HepG2 (cell line): ENCODE measurements around the gene FAM53C.

ENCODE experiments used
- BRCA1 ChIP-seq: sonication (generic); formaldehyde crosslinking; IDR thresholded peaks from 2 replicates; pipeline ENCODE4 v1.4.0; 2020; ENCODE audit warnings: missing genetic modification reagents
- CTCF ChIP-seq: sonication (generic); formaldehyde crosslinking; IDR thresholded peaks from 2 replicates; pipeline ENCODE4 v1.5.0; 2020; ENCODE audit warnings: mild to moderate bottlenecking, missing genetic modification reagents, moderate library complexity
- EHMT2 ChIP-seq: fragments of 200-600 bp; sonication (generic); IDR thresholded peaks from 2 replicates; pipeline ENCODE4 v1.7.0; 2017; ENCODE audit warnings: antibody characterized with exemption, low read depth, low read length, borderline replicate concordance
- ELF1 ChIP-seq: sonication (generic); formaldehyde crosslinking; IDR thresholded peaks from 2 replicates; pipeline ENCODE4 v1.4.0; 2020; ENCODE audit warnings: missing genetic modification reagents
- JUNB ChIP-seq: sonication (generic); formaldehyde crosslinking; IDR thresholded peaks from 2 replicates; pipeline ENCODE4 v1.8.0; 2022; ENCODE audit warnings: missing genetic modification reagents, mild to moderate bottlenecking, borderline replicate concordance
- POLR2A ChIP-seq, 2 experiments: IDR thresholded peaks; 2 replicates each; pipeline ENCODE4 v1.6.1; 2011; ENCODE audit warnings: low read depth in 2 of 2, low read length in 2 of 2, mild to moderate bottlenecking in 1 of 2, moderate library complexity in 1 of 2; ENCODE audit not compliant: insufficient read depth in 1 of 2
- RFX5 ChIP-seq: IDR thresholded peaks from 2 replicates; pipeline ENCODE4 v1.6.1; 2011; ENCODE audit warnings: low read depth, low read length, improper control_type of control experiment
- SMC3 ChIP-seq: IDR thresholded peaks from 2 replicates; pipeline ENCODE4 v1.6.1; 2011; ENCODE audit warnings: low read length, improper control_type of control experiment
- ZNF335 ChIP-seq: sonication (generic); formaldehyde crosslinking; IDR thresholded peaks from 2 replicates; pipeline ENCODE4 v1.4.0; 2020; ENCODE audit warnings: missing genetic modification reagents
- ZNF609 ChIP-seq: sonication (generic); formaldehyde crosslinking; IDR thresholded peaks from 2 replicates; pipeline ENCODE4 v1.4.0; 2020; ENCODE audit warnings: mild to moderate bottlenecking, missing genetic modification reagents, borderline replicate concordance
- ZNF670 ChIP-seq: sonication (generic); formaldehyde crosslinking; IDR thresholded peaks from 2 replicates; pipeline ENCODE4 v1.8.0; 2022; ENCODE audit warnings: mild to moderate bottlenecking, missing genetic modification reagents, borderline replicate concordance
- ZNF703 ChIP-seq: sonication (generic); formaldehyde crosslinking; IDR thresholded peaks from 2 replicates; pipeline ENCODE4 v1.5.1; 2020; ENCODE audit warnings: missing genetic modification reagents, mild to moderate bottlenecking, moderate library complexity, borderline replicate concordance
- ZNF746 ChIP-seq: sonication (generic); formaldehyde crosslinking; IDR thresholded peaks from 2 replicates; pipeline ENCODE4 v1.8.0; 2022; ENCODE audit warnings: mild to moderate bottlenecking, missing genetic modification reagents

- TF ChIP-seq POLR2A (IDR thresholded peaks at IDR 0.05; ENCODE audit: insufficient read depth in 1 of 2, low read depth in 2 of 2, low read length in 2 of 2) (no peak), RFX5 (no peak), SMC3 (no peak), BRCA1 (no peak), ZNF335 (CRISPR knock-in tag) (no peak), EHMT2 (no peak), ZNF746 (CRISPR knock-in tag) (no peak), ELF1 (CRISPR knock-in tag) (no peak), CTCF (CRISPR knock-in tag) (no peak), ZNF609 (CRISPR knock-in tag) (no peak), ZNF703 (CRISPR knock-in tag) (no peak), ZNF670 (CRISPR knock-in tag) (no peak), JUNB (no peak)
Measured at GRCh38 chr5:138351056-138351455, 13.0 kb downstream of the FAM53C start.
